D721Med (cell line): ENCODE results near the gene ZNF689.

Experiments
- DNase-seq: peaks from one replicate; pipeline ENCODE4 v3.0.0; 2011; ENCODE audit warnings: low spot score; ENCODE audit not compliant: insufficient read length
- FAIRE-seq: peaks from 2 replicates; lab custom pipeline; 2011; peaks lifted over from hg19 to GRCh38; lab: Jason Lieb, UNC
- CTCF ChIP-seq: IDR thresholded peaks from 2 replicates; pipeline ENCODE4 v1.5.1; 2012; ENCODE audit warnings: mild to moderate bottlenecking, control low read depth; ENCODE audit not compliant: insufficient read depth; ENCODE audit errors: missing control alignments

Gene ZNF689

GRCh38 chr16:30555315-30556124 is 54.7 kb downstream of the ZNF689 start:
- FAIRE-seq, result no peak
- DNase-seq, result no peak
- no peak for TF ChIP-seq CTCF

GRCh38 chr16:30554557-30555314 is 55.5 kb downstream of the ZNF689 start:
- DNase-seq (no peak), FAIRE-seq (no peak)
- no peak for TF ChIP-seq CTCF

DNA sequence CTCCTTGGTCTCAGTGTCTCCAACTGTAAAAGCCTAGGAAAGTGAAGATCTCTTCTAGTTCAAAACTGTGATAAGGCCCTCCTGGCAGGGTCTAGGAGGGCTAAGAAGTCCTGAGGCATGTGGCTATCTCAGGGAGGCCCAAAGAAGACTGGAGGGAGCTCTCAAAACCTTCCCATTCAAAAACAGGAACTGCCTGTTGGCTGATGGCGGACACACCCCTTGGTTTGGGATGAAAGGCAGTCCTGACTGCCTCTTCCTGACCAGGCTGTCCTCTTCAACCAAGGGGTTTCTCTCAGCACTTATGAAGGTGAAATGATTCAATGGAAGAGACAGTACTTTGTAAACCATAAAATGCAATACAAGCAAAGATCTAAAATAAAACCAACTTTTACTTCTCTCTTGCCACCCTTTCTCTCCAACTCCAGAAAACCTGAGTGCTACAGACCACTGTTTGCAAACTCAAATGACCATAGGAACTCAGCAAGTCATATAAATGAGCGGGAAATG is 56.7 kb downstream of the ZNF689 start:
- FAIRE-seq, result no peak
- TF ChIP-seq CTCF, result no peak
- no peak for DNase-seq

DNA sequence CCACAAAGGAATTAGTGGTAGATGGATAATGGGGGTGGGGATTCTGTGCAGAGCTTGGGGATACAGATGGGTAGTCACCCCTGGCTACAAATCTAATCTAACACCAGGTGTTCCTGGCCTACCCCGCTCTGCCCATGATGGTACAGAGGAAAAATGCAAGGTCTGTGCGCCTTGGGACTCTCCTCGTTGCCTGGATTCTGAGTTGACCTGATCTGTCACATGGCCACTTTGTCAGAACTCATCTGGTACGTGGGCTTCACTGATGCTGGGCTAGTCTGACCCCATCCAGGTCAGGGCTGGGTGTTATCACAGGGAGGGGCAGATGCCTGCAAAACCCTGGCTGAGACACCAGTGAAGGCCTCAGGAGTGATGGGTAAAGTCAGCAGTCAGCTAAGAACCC is 57.2 kb downstream of the ZNF689 start:
- DNase-seq, result no peak
- no peak for FAIRE-seq
- TF ChIP-seq CTCF, result no peak
